22Rv1 (cell line): ENCODE data around the gene LYVE1.

ENCODE experiments used
- H3K27ac ChIP-seq: fragments of 450-650 bp; 2 replicates; pipeline ENCODE4 v1.5.1; 2017
- ZFX ChIP-seq: fragments of 450-650 bp; IDR thresholded peaks from 2 replicates; pipeline ENCODE4 v1.6.1; 2017; ENCODE audit warnings: antibody characterized with exemption, borderline replicate concordance
- TF ChIP-seq, protein P1 (sequence below): fragments of 450-650 bp; IDR thresholded peaks from 2 replicates; pipeline ENCODE4 v1.5.1; 2017; ENCODE audit warnings: mild to moderate bottlenecking

LYVE1 gene, protein sequence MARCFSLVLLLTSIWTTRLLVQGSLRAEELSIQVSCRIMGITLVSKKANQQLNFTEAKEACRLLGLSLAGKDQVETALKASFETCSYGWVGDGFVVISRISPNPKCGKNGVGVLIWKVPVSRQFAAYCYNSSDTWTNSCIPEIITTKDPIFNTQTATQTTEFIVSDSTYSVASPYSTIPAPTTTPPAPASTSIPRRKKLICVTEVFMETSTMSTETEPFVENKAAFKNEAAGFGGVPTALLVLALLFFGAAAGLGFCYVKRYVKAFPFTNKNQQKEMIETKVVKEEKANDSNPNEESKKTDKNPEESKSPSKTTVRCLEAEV

DNA sequence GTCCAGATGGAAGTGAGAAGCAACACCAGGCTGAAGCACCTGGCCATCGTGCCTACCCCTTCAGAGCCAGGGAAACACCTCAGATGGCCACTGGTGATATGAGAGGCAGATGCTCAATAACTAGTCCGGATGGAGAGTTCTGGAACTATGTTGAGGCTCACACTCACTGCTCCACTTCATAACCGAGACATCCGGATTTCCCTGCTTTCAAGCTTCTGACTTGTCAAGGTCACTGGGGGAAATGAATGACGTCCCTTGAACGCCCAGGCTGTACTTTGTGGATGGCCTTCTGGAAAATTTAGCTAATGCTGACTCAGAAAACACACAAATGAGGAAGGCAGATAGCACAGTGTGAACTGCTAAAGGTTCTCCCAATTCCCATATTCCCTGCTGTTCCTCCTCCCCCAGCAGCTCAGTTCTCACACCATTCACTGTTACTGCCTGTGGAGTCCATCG lies at the start of gene LYVE1:
TSS of gene LYVE1 (minus strand) at position 180 of the 456 bp plus-strand sequence. CDS start at position 47, 133 bp downstream.
- TF ChIP-seq ZFX = no peak
- TF ChIP-seq, protein P1, sequence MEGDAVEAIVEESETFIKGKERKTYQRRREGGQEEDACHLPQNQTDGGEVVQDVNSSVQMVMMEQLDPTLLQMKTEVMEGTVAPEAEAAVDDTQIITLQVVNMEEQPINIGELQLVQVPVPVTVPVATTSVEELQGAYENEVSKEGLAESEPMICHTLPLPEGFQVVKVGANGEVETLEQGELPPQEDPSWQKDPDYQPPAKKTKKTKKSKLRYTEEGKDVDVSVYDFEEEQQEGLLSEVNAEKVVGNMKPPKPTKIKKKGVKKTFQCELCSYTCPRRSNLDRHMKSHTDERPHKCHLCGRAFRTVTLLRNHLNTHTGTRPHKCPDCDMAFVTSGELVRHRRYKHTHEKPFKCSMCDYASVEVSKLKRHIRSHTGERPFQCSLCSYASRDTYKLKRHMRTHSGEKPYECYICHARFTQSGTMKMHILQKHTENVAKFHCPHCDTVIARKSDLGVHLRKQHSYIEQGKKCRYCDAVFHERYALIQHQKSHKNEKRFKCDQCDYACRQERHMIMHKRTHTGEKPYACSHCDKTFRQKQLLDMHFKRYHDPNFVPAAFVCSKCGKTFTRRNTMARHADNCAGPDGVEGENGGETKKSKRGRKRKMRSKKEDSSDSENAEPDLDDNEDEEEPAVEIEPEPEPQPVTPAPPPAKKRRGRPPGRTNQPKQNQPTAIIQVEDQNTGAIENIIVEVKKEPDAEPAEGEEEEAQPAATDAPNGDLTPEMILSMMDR = no peak
- no peak within 1 kb of the TSS for H3K27ac ChIP-seq

DNA sequence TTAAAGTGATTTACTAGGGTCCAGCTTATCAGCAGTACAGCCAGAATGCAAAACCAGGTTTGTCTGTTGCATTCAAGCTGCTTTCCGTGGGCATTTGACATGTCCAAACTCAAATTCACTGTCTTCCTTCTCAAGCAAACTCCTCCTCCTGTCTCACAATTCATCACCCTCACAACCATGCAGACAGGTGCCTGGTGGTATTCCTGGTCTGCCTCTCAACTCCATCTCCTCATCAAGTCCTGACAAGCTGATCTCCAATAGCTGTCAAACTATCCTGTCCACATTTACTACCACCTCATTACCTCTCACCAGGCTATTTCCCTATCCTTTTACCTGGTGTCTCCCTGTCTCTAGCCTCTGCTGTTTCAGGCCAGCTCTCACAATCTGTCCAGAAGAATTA lies 49.1 kb upstream of the LYVE1 start:
- H3K27ac ChIP-seq = no peak overlapping the region

DNA sequence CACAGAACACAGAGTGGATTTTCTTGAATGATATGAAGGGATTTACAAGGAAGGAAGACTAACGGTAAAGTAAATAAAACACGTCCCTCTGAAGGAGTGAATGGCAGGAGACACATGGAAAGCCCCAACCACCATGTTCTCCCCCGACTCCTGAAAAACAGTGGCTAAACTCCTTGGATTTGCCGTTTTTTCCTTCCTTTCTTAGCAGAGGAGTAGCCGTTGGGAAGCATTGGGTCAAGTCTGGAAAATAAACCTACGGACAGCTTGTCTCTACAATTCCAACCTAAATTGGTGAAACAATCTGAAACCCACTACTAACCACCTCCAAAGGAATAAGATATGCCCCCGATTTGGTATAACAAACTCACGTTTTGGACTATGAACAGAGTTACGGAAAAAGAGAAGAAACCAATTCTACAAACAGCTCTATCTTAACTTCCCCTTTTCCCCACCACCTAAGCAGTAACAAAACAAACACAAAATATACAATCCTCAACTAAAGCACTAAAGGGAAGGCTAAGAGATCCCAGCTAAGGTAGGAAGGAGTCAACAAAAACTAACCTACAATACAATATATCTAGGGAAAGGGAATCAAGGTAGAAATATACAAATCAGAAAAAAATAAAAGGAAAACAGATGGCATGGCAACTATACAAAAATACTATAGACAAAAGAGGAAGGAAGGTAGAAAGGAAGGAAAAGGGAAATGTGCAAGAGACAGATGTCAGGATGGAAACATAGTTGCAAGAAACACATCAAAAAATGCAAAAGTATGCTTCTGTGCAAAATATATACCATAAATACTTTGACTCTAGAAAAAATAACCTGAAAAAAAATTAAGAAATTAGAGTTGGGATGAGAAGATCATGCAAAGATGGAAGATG lies 43.8 kb upstream of the LYVE1 start:
- H3K27ac ChIP-seq = no peak overlapping the region
- TF ChIP-seq ZFX = no peak
- TF ChIP-seq, protein P1 = no peak

More for the DNA sequence above, 49.1 kb upstream of the LYVE1 start:
- TF ChIP-seq, protein P1 = no peak
- TF ChIP-seq ZFX = no peak

DNA sequence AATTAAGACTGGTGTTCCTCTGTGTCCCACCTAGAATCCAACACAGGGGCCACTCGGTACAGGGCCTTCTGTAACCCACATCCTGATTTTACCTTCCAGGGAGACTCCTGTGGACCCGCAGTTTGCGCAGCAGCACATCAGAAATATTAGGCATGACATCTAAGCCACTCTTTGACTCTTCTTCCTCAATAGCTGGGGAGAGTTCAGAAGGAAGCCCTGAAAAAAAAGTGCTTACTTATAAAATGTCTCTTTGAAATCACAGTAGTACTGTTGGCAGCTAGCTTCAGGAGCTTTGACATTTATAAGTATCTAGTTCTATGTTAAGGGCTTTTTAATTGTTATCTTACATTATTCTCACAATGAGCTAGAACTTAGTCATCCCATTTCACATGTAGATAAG lies 41.2 kb upstream of the LYVE1 start:
- TF ChIP-seq ZFX = no peak
- TF ChIP-seq, protein P1 = no peak
- H3K27ac ChIP-seq = no peak overlapping the region

DNA sequence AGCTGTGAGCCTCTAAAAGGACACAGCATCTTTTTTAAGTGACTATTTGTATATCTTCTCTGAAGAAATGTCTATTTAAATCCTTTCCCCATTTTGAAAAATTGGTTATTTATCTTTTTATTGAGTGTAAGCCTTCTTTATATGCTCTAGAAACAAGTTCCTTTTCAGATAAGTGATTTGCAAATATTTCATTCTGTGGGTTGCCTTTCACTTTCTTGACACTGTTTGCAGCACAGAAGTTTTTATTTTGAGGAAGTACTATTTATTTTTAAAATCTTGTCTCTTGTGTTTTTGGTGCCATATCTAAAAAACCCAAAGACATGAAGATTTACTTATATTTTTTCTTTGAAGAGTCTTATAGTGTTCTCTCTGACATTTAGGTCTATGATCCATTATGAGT lies 40.1 kb upstream of the LYVE1 start:
- no peak overlapping the region for H3K27ac ChIP-seq
- TF ChIP-seq, protein P1 = no peak
- no peak for TF ChIP-seq ZFX

DNA sequence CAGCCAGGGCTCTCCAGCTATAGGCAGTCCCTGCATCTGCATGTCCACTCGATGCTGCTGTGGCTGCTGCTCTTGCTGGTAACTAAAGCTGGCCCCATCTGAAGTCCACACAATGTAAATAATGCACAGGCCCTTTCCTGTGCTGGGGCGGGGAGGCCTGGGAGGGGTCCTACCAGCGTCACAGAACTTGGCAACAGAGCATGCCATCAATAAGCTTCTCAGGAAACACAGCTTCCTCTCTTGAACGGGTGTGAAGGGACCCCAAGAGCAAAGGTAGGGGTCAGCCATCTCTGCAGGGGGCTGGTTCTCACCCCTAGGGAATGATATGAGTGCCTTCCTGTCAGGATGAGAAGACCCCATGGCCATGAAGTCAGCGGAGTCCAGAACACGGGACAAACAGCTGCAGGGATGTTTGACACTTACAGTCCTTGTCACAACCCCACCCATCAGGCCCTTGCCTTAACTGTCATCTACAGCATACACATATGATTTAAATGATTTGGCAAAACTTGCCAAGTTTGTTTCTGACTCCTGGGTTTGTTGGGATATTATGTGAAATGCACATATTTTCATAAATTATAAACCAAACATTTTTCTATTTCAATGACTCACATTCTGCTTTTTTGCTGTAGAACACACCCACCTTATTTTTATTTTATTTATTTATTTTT lies 39.1 kb upstream of the LYVE1 start:
- H3K27ac ChIP-seq = no peak overlapping the region
- no peak for TF ChIP-seq ZFX
- TF ChIP-seq, protein P1 = no peak
